ENCODE data around the gene IQCF5. TPM values are rescaled to one million over a fixed set of nuclear protein-coding genes. Genes with fewer than 3 reads are reported as not detected.

IQCF5 gene
- total RNA-seq, 1 experiment from 2014 or later: not detected

DNA sequence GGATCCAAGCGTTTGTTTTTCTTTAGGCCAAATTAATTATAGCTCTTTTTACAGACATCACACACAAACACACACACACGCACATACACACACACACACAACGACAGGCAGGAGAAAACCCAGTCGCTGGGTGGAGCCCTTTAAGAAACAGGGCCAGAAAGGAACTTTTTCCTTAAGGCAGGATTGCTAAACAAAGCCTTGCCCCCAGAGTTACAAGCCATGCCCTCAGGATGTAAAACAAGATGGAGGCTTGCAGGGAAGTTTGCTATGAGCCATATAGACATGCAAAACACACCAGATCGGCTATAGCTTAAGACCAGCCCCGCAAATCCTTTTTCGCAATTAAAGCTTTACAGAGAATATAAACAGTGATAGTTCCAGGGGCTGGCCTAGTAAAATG lies 30.3 kb downstream of the IQCF5 start:
- no CpG with 5 or more reads among the region's 7 CpGs for WGBS (ENCODE audit: extremely low coverage, insufficient read length, low lambda C conversion rate)
- DNase-seq: peak; percentile 50
- Histone ChIP-seq H3K27ac (ENCODE audit: insufficient read length, low read depth, low read length) (no peak overlapping the region), H3K4me2 (ENCODE audit: insufficient read depth, insufficient read length, low read length) (no peak overlapping the region), H3K14ac (ENCODE audit: insufficient read depth, low read length) (no peak overlapping the region), H4K91ac (ENCODE audit: insufficient read length, low read depth, low read length) (no peak overlapping the region), H3T11ph (ENCODE audit: low read length) (no peak overlapping the region), H2BK15ac (ENCODE audit: low read depth, low read length) (no peak overlapping the region), H3K23me2 (ENCODE audit: insufficient read length, low read depth, low read length, poor library complexity, severe bottlenecking) (no peaks in the 10 kb centered on the region), H3K27me3 (ENCODE audit: insufficient read depth, low read length) (no peaks in the 10 kb centered on the region), H3K18ac (ENCODE audit: insufficient read length, low read depth, low read length) (no peak overlapping the region), H2BK12ac (ENCODE audit: insufficient read length, low read depth, low read length) (no peak overlapping the region), H3K4ac (ENCODE audit: low read depth, low read length) (no peak overlapping the region), H3K56ac (ENCODE audit: insufficient read length, low read depth, low read length) (no peak overlapping the region), H3K79me2 (ENCODE audit: insufficient read depth, low read length) (no peaks in the 10 kb centered on the region), H3K9me3 (ENCODE audit: control insufficient read depth, low read depth, low read length) (no peaks in the 10 kb centered on the region), H4K20me1 (ENCODE audit: control insufficient read depth, insufficient read depth, insufficient read length) (no peaks in the 10 kb centered on the region), H2AK5ac (ENCODE audit: insufficient read length, low read length) (no peak overlapping the region), H2BK20ac (ENCODE audit: low read depth, low read length, poor library complexity, severe bottlenecking) (no peak overlapping the region), H3K9ac (ENCODE audit: extremely low read depth, insufficient read length, low read length) (no peak overlapping the region), H2AFZ (ENCODE audit: low read length) (no peak overlapping the region), H4K8ac (replicated peaks; ENCODE audit: insufficient read length, low read depth, low read length) (no peak overlapping the region), H3K23ac (ENCODE audit: insufficient read length, low read depth, low read length) (no peak overlapping the region), H2BK120ac (ENCODE audit: low read depth, low read length, poor library complexity, severe bottlenecking) (no peak overlapping the region), H2BK5ac (ENCODE audit: insufficient read length, low read length) (no peak overlapping the region), H3K79me1 (ENCODE audit: insufficient read depth, low read depth, low read length, poor library complexity, severe bottlenecking) (no peaks in the 10 kb centered on the region), H4K5ac (ENCODE audit: insufficient read length, low read depth, low read length) (no peak overlapping the region), H3K4me1 (ENCODE audit: insufficient read depth, low read length) (no peaks in the 10 kb centered on the region; the same call in 1 of the 2 replicates)
- TF ChIP-seq, protein P1, sequence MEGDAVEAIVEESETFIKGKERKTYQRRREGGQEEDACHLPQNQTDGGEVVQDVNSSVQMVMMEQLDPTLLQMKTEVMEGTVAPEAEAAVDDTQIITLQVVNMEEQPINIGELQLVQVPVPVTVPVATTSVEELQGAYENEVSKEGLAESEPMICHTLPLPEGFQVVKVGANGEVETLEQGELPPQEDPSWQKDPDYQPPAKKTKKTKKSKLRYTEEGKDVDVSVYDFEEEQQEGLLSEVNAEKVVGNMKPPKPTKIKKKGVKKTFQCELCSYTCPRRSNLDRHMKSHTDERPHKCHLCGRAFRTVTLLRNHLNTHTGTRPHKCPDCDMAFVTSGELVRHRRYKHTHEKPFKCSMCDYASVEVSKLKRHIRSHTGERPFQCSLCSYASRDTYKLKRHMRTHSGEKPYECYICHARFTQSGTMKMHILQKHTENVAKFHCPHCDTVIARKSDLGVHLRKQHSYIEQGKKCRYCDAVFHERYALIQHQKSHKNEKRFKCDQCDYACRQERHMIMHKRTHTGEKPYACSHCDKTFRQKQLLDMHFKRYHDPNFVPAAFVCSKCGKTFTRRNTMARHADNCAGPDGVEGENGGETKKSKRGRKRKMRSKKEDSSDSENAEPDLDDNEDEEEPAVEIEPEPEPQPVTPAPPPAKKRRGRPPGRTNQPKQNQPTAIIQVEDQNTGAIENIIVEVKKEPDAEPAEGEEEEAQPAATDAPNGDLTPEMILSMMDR (conservative IDR thresholded peaks at IDR 0.05): no peak
- H3K36me3 Mint-ChIP-seq (ENCODE audit: insufficient read depth in 1 of 3, low read depth in 3 of 3): peaks cover 0 to 10% (median 4%) of the 10 kb centered on the region in 3 experiments; a peak in 5 of 7 replicates
- H3K4me1 Mint-ChIP-seq: peaks cover 19 to 21% of the 10 kb centered on the region in 2 experiments
- H3K27ac Mint-ChIP-seq: peak overlapping the region; percentile 4 to 53 (median 9); a peak in 5 of 7 replicates
- no peak overlapping the region for H3K4me3 Mint-ChIP-seq
- peaks cover 6 to 11% of the 10 kb centered on the region in 2 experiments for H3K9me3 Mint-ChIP-seq
- H3K27me3 Mint-ChIP-seq (ENCODE audit: low read depth): peaks cover 2% of the 10 kb centered on the region; the same call in 1 of the 2 replicates

All from H9 (cell line).